NB4 (cell line): ENCODE data around the gene TMEM218.

Experiments used
- DNase-seq: peaks from one replicate; pipeline ENCODE4 v3.0.0; 2010; ENCODE audit warnings: low read depth
- H3K4me3 ChIP-seq: one replicate; pipeline ENCODE4 v1.5.1; 2011; ENCODE audit warnings: mild to moderate bottlenecking, low read depth, low read length, moderate library complexity
- CTCF ChIP-seq: IDR thresholded peaks from one replicate; pipeline ENCODE4 v1.5.1; 2012; ENCODE audit warnings: low read depth, low read length
- MYC ChIP-seq: IDR thresholded peaks from 2 replicates; pipeline ENCODE4 v1.6.1; 2011; ENCODE audit warnings: low read depth, low read length
- POLR2A ChIP-seq: IDR thresholded peaks from 2 replicates; pipeline ENCODE4 v1.6.1; 2011; ENCODE audit warnings: mild to moderate bottlenecking; ENCODE audit not compliant: insufficient read length; ENCODE audit errors: extremely low read depth
- TF ChIP-seq, protein P1 (sequence below): IDR thresholded peaks from 2 replicates; pipeline ENCODE4 v1.6.1; 2011; ENCODE audit warnings: low read depth, low read length

The TMEM218 gene

GRCh38 chr11:125111343-125112207 is at the start of gene TMEM218:
Gene TMEM218, minus strand, starts transcription at chr11:125111626. Its CDS starts 9,385 bp downstream, at chr11:125102241.
- H3K4me3 ChIP-seq: peak within 1 kb of the TSS; percentile 98
- peak; percentile 99 for DNase-seq
- TF ChIP-seq, protein P1, sequence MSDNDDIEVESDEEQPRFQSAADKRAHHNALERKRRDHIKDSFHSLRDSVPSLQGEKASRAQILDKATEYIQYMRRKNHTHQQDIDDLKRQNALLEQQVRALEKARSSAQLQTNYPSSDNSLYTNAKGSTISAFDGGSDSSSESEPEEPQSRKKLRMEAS: no peak
- TF ChIP-seq POLR2A: peak; percentile 21

GRCh38 chr11:125157953-125158680 is 46.7 kb upstream of the TMEM218 start:
- DNase-seq: no peak
- H3K4me3 ChIP-seq: no peak overlapping the region
- TF ChIP-seq CTCF (no peak), MYC (no peak), POLR2A (no peak)
- TF ChIP-seq, protein P1: no peak

DNA sequence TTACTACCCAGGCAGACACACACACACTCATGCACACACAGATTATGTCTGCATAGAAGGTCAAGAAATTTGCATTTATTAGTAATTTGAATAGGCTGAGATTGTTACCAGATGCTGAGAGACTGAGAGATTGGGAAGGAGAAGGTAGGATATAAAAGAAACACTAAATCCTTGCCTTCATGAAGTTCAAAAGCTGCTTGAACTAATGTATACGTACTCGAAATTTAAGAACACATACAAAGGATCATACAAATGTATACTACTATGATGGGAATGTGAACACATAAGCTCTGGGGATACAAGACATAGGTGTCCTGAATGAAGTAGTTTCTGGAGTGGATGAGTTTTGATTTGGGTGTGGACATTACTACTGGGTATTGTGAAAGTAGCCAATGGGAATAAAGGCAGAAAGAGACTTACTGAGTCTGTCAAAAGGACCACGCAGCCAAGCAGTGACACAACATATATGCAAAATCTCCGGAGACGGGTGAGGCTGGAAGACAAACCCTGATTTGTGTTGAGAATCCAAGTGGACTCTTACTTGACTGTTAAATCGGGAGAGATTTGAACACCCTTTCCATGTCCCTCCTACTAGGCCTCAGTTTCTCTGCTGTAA is 45.8 kb upstream of the TMEM218 start:
- H3K4me3 ChIP-seq: no peak overlapping the region
- TF ChIP-seq, protein P1: no peak
- no peak for TF ChIP-seq MYC
- no peak for TF ChIP-seq CTCF
- TF ChIP-seq POLR2A: no peak
- DNase-seq: no peak

- no peak for DNase-seq
- TF ChIP-seq, protein P1: no peak
- TF ChIP-seq MYC (no peak), POLR2A (no peak), CTCF (no peak)
- no peak overlapping the region for H3K4me3 ChIP-seq
Measured at GRCh38 chr11:125156346-125157117, 45.1 kb upstream of the TMEM218 start.

- TF ChIP-seq, protein P1: peak; percentile 57
- TF ChIP-seq POLR2A: no peak
- no peak for DNase-seq
- no peak overlapping the region for H3K4me3 ChIP-seq
Measured at GRCh38 chr11:125155767-125156166, 44.3 kb upstream of the TMEM218 start.

DNA sequence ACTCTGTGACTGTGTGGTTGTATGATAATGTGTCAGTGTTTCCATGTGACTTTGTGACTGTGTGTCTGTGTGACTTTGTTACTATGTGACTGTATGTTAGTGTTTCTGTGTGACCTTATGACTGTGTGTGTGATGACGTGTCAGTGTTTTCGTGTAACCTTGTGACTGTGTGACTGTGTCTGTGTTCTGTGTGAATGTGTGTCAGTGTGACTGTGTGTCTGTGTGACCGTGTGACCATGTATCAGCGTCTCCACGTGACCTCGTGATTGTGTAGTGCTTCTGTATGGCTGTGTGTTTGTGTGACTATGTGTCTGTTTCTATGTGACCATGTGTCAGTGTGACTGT is 43.6 kb upstream of the TMEM218 start:
- no peak for DNase-seq
- H3K4me3 ChIP-seq: no peak overlapping the region
- no peak for TF ChIP-seq MYC
- no peak for TF ChIP-seq CTCF
- no peak for TF ChIP-seq POLR2A
- TF ChIP-seq, protein P1: no peak
